Skeletal muscle cell (primary cell): ENCODE measurements around the gene NDE1.
A peak's percentile ranks its signal among the peaks of the same experiment; 100 is the strongest.
"Not testable (repeated sequence)": the region's sequence is repeated elsewhere in the genome, so short reads cannot be mapped to it uniquely, and the experiment has no call there.

Experiments
- DNase-seq: peaks from one replicate; pipeline ENCODE4 v3.0.0-alpha.2; 2010; ENCODE audit warnings: low read depth
- H3K4me3 ChIP-seq: 2 replicates; pipeline ENCODE4 v1.5.1; 2011; ENCODE audit warnings: low read depth, mild to moderate bottlenecking, control low read depth, low read length, moderate library complexity

NDE1 gene

DNA sequence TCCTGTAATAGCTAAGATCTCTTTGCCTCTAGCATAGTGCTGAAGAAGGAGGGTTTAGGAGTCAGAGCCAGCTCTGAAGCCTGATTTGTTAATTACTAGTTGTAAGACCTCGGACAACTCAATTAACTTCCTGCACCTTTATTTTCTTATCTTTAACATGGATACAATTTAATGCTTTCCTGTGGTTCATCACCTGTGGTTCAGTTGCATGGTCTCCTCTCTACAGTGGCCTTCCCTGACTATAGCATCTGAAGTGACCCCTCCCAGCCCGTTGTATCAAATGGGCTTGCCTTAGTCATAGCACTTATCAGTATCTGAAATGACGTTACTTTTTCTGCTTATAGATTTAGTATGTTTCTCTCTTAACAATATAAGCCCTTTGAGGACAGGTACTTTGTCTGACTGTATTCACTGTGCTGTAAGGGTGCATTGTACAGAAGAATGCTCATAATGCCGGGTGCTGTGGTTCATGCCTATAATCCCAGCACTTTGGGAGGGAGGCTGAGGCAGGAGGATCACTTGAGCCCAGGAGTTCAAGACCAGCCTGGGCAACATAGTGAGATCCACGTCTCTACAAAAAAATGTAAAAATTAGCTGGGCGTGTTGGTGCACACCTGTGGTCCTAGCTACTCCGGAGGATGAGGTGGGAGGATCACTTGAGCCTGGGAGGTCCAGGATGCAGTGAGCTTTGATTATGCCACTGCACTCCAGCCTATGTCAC is 2.6 kb upstream of the NDE1 start:
- DNase-seq: no peak
- H3K4me3 ChIP-seq: no peak overlapping the region

DNA sequence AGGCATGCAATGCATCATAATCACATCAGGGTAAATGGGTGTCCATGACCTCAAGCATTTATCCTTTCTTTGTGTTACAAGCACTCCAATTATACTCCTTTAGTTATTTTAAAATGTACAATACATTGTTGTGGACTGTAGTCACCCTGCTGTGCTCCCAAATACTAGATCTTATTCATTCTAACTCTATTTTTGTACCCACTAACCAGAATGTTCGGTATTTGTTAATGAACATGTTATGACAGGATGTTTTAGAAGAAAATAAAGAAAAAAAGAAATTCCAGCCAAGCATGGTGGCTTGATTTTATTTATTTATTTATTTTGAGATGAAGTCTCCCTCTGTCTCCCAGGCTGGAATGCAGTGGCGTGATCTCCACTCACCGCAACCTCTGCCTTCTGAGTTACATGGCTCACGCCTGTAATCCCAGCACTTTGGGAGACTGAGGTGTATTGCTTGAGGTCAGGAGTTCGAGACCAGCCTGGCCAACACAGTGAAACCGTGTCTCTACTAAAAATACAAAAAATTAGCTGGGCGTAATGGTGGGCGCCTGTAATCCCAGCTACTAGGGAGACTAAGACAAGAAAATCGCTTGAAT is 1.8 kb upstream of the NDE1 start:
- DNase-seq: no peak
- H3K4me3 ChIP-seq: no peak overlapping the region

DNA sequence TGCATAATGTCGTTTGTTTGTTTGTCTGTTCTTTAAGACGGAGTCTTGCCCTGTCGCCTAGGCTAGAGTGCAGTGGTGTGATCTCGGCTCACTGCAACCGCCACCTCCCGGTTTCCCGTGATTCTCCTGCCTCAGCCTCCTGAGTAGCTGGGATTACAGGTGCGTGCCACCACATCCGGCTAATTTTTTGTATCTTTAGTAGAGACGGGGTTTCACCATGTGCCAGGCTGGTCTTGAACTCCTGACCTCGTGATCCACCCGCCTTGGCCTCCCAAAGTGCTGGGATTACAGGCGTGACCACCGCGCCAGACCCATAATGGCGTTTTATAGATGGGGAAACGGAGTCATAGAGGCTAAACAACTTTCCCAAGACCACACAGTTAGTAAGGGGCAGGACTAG is 734 bp upstream of the NDE1 start:
- DNase-seq: not testable (repeated sequence)
- peak overlapping the region; percentile 79 for H3K4me3 ChIP-seq

DNA sequence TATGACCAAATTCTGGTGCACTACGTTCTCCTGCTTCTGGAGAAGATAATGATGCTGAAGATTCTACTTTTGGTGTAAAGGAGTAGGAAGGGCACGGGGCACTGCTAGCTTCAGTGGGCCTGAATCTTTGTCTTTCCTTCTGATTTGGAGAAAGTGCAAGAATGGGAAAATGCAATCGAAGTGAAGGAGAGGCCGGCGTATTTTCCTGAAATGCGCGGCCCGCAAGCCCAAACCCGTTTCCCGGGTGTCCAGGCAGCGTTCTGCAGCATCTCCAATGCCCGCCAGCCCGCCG is 372 bp upstream of the NDE1 start:
- no peak for DNase-seq
- peak overlapping the region; percentile 79 for H3K4me3 ChIP-seq

DNA sequence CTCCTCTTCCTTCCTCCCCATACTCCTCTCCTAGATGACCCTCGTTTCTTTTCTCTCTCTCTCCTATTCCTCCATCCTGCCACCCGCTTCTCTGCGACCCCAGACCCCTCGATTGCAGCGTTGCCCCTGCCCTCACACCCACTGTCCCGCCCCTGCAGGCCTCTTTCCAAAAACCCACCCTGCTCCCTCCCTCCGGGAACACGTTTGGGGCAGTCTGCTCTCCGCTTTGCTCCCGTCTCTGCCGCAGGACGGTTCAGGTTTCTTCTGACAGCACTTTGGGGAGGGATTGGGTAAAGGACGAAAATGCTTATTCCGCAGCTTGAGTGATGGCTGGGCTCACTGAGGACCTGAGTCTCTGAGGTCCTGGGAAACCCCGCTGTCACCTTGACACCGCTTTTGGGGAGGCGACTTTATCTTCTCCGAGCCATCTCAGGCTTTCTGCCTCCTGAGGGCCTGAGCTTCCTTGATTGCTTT is 690 bp downstream of the NDE1 start:
- no peak for DNase-seq
- peak overlapping the region; percentile 79 for H3K4me3 ChIP-seq

DNA sequence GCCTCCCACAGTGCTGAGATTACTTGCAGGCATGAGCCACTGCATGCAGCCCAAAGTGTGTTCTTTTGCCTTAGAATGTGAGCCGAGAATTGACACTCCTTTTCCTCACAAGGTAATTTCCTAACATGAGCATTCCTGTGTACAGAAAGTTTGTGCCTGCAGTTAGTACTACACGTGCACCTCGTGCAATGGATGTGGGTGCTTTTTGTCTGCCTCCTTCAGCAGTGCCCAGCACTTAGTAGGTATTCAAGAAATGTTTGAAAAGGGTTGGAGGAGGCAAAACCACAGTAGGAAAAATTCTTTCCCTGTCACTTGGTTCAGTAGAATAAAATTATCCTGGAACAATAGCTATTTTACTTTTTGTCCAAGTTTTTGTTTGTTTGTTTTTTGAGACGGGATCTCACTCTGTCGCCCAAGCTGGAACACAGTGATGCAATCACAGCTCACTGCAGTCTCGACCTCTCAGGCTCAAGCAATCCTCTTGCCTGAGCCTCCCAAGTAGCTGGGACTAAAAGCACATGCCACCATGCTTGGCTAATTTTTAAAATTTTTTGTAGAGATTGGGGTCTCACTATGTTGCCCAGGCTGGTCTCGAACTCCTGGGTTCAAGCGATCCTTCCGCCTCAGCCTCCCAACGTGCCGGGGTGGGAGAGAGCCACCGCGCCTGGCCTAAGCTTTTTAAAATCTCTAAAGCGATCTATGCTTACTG is 2.4 kb downstream of the NDE1 start:
- DNase-seq: no peak
- H3K4me3 ChIP-seq: no peak overlapping the region

DNA sequence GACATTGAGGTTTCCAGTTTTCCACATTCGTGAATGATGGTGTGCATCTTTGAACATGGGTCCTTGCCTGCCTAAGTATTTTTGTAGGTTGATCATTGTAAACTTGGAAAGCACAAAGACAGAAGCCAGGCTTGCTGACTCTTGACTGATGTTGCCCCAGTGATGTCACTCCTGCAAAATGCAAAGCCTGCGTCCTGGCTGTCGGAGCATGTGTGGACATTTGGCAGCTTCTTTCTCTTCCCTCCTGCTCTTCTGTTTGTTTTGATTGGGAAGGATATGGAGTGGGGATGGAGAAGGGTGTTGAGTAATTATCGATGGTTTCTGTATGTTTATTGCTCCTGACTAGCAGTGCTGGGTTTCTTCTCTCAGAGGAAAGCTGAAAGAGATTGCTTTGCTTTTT is 3.2 kb downstream of the NDE1 start:
- peak; percentile 80 for DNase-seq
- no peak overlapping the region for H3K4me3 ChIP-seq

DNA sequence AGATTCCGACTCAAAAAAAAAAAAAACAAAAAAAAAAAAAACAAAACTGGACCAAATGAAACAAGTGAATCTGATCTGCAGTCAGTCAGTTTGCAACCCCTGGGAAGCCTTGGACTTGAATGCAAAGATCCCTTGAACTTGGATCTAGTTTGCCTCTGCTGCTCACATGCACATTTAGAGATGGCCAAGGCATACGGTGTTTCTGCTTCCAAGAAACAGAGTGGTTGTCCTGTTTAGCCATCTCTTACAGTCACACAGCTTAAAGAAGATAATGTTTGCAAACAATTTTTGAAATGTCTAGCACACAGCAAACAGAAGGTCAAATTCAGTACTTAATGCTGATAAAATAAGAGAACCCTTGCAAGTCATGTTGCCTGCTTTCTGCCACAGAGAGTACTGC is 4.5 kb downstream of the NDE1 start:
- no peak overlapping the region for H3K4me3 ChIP-seq
- no peak for DNase-seq

DNA sequence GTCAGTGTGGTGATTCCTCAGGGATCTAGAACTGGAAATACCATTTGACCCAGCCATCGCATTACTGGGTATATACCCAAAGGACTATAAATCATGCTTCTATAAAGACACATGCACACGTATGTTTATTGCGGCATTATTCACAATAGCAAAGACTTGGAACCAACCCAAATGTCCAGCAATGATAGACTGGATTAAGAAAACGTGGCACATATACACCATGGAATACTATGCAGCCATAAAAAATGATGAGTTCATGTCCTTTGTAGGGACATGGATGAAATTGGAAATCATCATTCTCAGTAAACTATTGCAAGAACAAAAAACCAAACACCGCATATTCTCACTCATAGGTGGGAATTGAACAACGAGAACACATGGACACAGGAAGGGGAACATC is 5.5 kb downstream of the NDE1 start:
- not testable (repeated sequence) for H3K4me3 ChIP-seq, DNase-seq

DNA sequence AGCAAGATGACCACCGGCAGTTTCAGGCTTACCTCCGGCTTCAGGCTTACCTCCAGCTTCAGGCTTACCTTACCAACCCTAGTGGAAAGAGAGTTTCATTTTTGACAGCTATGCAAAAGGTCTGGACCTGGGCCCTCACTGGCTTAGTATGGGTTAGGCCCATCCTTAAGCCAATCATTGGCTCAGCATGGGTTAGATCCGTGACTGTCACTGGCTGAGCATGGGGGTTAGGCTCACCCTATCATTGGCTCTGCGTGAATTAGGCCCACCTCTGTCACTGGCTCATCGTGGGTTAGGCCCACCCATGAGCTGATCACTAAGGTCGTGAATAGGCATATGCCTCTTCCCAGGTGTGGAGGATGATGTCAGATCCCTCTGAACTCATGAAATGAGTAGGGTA is 8.1 kb downstream of the NDE1 start:
- no peak for DNase-seq
- no peak overlapping the region for H3K4me3 ChIP-seq

DNA sequence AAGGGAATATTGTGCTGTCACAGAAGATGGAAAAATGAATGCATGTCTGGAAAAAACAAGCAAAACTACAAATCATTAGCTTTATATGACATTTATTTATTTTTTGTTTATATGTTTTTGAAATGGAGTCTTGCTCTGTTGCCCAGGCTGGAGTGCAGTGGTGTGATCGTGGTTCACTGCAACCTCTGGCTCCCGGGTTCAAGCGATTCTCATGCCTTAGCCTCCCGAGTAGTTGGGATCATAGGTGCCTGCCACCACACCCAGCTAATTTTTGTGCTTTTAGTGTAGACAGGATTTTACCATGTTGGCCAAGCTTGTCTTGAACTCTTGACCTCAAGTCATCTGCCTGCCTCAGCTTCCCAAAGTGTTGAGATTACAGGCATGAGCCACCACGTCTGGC is 8.5 kb downstream of the NDE1 start:
- no peak for DNase-seq
- H3K4me3 ChIP-seq: no peak overlapping the region

DNA sequence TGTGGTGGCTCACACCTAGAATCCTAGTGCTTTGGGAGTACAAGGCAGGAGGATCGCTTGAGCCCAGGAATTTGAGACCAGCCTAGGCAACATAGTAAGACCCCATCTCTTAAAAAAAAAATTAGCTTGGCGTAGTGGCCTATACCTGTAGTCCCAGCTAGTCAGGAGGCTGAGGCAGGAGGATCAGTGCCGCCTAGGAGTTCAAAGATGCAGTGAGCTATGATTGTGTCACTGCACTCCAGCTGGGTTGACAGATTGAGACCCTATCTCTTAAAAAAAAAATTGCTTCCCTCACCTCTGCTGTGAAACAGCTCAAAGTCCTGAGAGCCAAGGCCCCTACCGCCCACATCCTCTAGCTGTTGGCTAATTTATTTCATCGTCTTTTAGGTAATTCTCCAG is 10.2 kb downstream of the NDE1 start:
- no peak overlapping the region for H3K4me3 ChIP-seq
- DNase-seq: no peak

DNA sequence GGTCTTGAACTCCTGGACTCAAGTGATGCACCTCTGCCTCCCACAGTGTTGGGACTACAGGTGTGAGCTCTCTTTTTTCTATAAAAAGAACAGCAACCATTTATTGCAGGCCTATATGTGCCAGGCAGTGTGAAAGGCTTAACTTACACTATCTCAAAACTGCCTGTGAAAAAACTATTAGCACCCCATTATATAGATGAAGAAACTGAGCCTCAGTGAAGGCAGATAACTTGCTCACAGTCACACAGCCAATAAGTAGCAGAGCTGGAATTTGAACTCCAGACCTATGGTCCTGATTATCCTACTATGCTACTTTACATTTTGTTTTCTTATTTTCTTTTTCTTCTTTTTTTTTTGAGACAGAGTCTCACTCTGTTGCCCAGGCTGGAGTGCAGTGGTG is 15.1 kb downstream of the NDE1 start:
- DNase-seq: no peak
- no peak overlapping the region for H3K4me3 ChIP-seq

DNA sequence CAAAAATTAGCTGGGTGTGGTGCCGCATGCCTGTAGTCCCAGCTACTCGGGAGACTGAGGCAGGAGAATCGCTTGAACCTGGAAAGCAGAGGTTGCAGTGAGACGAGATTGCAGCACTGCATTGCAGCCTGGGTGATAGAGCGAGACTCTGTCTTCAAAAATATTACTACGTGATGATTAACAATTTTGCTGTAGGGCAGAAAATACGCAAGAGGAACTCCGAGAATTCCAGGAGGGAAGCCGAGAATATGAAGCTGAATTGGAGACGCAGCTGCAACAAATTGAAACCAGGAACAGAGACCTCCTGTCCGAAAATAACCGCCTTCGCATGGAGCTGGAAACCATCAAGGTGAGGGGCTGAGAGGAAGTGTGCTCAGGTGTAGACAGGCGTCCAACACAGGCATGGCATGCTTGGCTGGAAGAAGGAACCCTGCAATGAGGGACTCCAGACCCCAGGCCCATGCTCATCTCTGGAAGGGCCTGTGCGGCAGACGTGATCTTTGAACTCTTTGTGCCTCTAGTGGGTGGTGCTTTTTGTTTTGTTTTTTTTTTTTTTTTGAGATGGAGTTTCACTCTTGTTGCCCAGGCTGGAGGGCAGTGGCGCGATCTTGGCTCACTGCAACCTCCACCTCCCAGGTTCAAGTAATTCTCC is 17.2 kb downstream of the NDE1 start:
- H3K4me3 ChIP-seq: no peak overlapping the region
- DNase-seq: no peak

DNA sequence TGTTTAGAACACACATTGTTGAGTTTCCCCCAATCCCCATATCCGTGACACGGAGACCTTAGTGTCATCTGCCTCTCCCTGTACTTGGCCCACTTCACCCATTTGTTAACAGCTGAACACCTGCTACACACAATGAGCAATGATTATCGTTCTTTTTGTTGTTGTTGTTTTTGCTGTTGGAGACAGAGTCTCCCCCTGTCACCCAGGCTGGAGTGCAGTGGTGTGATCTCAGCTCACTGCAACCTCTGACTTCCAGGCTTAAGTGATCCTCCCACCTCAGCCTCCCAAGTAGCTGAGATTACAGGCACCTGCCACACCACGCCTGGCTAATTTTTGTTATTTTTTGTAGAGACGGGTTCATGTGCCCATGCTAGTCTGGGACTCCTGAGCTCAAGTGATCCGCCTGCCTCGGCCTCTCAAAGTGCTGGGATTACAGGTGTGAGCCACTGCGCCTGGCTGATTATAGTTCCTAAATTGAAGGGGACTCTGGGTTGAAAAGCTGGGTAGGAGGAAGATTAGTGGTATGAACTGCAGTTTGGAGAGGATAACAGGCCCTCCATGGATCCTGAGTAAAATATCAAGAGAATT is 21.6 kb downstream of the NDE1 start:
- H3K4me3 ChIP-seq: no peak overlapping the region
- no peak for DNase-seq

DNA sequence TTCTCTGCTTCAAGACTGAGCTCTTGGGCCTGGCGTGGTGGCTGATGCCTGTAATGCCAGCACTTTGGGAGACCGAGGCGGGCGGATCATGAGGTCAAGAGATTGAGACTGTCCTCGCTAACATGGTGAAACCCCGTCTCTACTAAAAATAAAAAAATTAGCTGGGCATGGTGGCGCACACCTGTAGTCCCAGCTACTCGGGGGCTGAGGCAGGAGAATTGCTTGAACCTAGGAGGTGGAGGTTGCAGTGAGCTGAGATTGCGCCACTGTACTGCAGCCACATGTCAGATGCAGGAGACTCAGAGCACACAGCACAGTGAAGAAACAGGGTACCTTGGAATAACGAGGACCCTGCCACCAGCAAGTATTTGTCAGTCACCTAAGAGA is 22.1 kb downstream of the NDE1 start:
- DNase-seq, H3K4me3 ChIP-seq: not testable (repeated sequence)

DNA sequence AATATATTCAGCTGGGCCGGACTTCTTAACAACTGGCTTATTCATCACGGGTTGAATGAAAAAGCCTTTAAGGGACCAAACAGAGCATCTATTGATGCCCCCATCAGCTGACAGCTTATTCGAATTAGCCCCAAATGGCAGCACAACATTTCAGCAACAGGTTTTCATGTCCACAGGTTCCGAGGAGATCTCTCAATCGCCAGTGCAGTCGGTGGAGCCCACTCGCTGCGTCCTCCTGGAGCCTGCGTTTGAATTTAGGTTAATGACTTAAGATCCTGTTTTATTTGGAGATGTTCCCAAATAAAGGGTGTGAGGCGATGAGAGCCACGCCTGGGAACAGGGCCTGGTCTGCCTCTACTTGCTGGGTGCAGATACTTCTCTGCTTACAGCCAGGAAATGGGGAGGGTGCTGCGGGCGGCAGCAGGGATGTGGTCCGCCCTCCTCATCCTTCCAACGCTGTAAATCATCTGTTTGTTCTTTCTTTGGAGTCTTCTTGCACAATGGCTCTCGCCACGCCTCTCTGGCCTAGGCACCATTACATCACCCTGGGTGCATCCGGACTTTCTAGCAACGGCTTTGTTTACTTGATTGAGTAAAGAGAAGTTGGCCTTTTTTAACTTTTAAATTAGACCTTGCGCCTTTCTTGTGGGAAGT is 22.6 kb downstream of the NDE1 start:
- no peak overlapping the region for H3K4me3 ChIP-seq
- DNase-seq: peak; percentile 86

DNA sequence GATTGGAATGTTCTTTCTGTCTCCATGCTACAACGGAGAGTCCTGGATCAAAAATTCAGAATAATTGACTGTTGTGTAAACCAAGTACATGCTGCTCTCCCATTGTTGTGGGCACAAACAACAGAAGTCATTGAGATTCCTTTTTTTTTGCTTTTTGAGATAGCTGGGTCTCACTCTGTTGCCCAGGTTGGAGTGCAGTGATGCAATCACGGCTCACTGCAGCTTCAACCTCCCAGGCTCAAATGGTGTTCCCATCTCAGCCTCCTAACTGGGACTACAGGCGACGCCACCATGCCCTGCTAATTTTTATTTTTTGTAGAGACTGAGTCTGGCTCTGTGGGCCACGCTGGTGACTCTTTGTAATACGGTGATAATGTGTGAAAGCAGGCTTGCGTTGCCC is 24.5 kb downstream of the NDE1 start:
- no peak for DNase-seq
- H3K4me3 ChIP-seq: no peak overlapping the region

DNA sequence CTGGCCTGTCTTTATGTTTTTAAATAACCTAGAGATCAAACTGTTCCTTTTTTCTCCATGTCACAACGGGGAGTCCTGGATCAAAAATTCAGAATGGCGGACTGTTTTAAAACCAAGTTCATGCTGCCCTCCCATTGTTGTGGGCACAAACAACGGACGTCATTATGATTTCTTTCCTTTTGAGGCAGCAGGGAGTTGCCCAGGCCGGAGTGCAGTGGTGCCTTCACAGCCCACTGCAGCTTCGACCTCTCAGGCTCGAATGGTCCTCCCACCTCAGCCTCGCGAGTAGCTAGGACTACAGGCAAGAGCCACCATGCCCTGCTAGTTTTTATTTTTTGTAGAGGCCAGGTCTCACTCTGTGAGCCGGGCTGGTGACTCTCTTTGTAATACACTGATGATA is 26.5 kb downstream of the NDE1 start:
- H3K4me3 ChIP-seq: no peak overlapping the region
- no peak for DNase-seq

DNA sequence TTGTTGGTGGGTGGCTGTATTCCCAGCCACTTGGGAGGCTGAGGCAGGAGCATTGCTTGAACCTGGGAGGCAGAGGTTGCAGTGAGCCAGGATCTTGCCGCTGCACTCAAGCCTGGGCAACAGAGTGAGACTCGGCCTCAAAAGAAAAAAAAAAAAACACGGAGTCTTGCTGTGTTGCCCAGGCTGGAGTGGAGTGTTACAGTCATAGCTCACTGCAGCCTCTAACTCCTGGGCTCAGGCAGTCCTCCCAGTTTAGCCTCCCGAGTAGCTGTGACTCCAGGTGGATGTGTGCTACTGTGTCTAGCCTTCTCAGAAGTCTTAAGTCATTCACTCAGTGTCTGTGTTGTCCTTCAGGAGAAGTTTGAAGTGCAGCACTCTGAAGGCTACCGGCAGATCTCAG is 27.4 kb downstream of the NDE1 start:
- no peak overlapping the region for H3K4me3 ChIP-seq
- no peak for DNase-seq
